ENCODE results near the gene CRADD.
"Not testable (repeated sequence)": the region's sequence is repeated elsewhere in the genome, so short reads cannot be mapped to it uniquely, and the experiment has no call there.

DNA sequence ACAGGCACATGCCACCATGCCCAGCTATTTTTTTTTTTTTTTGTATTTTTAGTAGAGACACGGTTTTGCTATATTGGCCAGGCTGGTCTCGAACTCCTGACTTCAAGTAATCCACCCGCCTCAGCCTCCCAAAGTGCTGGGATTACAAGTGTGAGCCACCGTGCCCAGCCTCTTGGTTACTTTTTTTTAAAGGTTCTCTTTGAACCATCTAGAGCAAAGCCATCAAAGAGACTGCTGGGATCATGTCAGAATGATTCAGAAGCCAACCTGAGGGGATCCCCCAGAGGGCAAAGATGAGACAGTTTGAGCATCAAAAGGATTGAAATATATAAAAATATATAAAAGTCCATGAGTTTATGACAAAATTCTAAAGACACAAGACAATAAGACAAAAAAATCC is 103.7 kb downstream of the CRADD start:
- not testable (repeated sequence) for TF ChIP-seq CTCF, POLR2A (IDR thresholded peaks at IDR 0.05)

Data from thyroid gland (tissue), 4 donors.